PC-3 (cell line): ENCODE measurements around the gene CCL7. TPM values are rescaled to one million over a fixed set of nuclear protein-coding genes. Genes with fewer than 3 reads are reported as not detected.

Experiments
- ATAC-seq: fragments of 200-7000 bp; cut with Tn5 transposase; 2 replicates; pipeline ENCODE4 v1.9.1; 2020; ENCODE audit warnings: mild to moderate bottlenecking, moderate library complexity
- BruUV-seq: library from RNA; stranded (reverse); fragments of 400-500 nt; replicated peaks from 2 replicates; lab custom pipeline; 2021; lab: Mats Ljungman, UMichigan
- CTCF ChIA-PET: fragments of 300-600 bp; sonication (Branson Sonifier 250); formaldehyde crosslinking; loops from one replicate; lab custom pipeline; 2022; ENCODE audit warnings: antibody characterized with exemption; lab: Charles Lee
- POLR2A ChIA-PET: fragments of 300-600 bp; sonication (Branson Sonifier 250); formaldehyde crosslinking; loops from one replicate; lab custom pipeline; 2022; ENCODE audit warnings: antibody characterized with exemption; ENCODE audit not compliant: unreplicated experiment; lab: Charles Lee
- DNase-seq: peaks from one replicate; pipeline ENCODE4 v3.0.0-alpha.2; 2015
- H2AFZ ChIP-seq: fragments of 300-600 bp; sonication (generic); 2 replicates; pipeline ENCODE4 v1.6.0; 2016; ENCODE audit warnings: antibody characterized with exemption, low read length
- H3F3A ChIP-seq: fragments of 300-600 bp; sonication (generic); one replicate; pipeline ENCODE4 v1.6.0; 2017; ENCODE audit warnings: antibody characterized with exemption, low read length, control low read depth, mild to moderate bottlenecking; ENCODE audit not compliant: unreplicated experiment
- H3K27ac ChIP-seq: fragments of 300-600 bp; sonication (generic); 2 replicates; pipeline ENCODE4 v1.5.1; 2016; ENCODE audit warnings: mild to moderate bottlenecking, low read length
- H3K27me3 ChIP-seq: fragments of 300-600 bp; sonication (generic); 2 replicates; pipeline ENCODE4 v1.6.1; 2016; ENCODE audit warnings: low read length, mixed read lengths
- H3K36me3 ChIP-seq: fragments of 300-600 bp; sonication (generic); 2 replicates; pipeline ENCODE4 v1.6.1; 2016; ENCODE audit warnings: low read depth, mixed run types, low read length, mixed read lengths
- H3K4me1 ChIP-seq: fragments of 300-600 bp; sonication (generic); 2 replicates; pipeline ENCODE4 v1.5.1; 2016; ENCODE audit warnings: low read length; ENCODE audit not compliant: insufficient read depth
- H3K4me2 ChIP-seq: fragments of 300-600 bp; sonication (generic); 2 replicates; pipeline ENCODE4 v1.6.0; 2016; ENCODE audit warnings: low read length
- H3K4me3 ChIP-seq: fragments of 300-600 bp; sonication (generic); 2 replicates; pipeline ENCODE4 v1.5.1; 2016; ENCODE audit warnings: mild to moderate bottlenecking, low read length, mixed read lengths
- H3K79me2 ChIP-seq: fragments of 300-600 bp; sonication (generic); 2 replicates; pipeline ENCODE4 v1.6.1; 2017; ENCODE audit warnings: low read length, mixed read lengths
- H3K9ac ChIP-seq: fragments of 300-600 bp; sonication (generic); 2 replicates; pipeline ENCODE4 v1.6.0; 2016; ENCODE audit warnings: mild to moderate bottlenecking, low read length
- H3K9me2 ChIP-seq: fragments of 300-600 bp; sonication (generic); replicated peaks from 2 replicates; pipeline ENCODE4 v1.6.1; 2016; ENCODE audit warnings: mixed run types, low read length, mixed read lengths
- H3K9me3 ChIP-seq: fragments of 300-600 bp; sonication (generic); 2 replicates; pipeline ENCODE4 v1.6.1; 2016; ENCODE audit warnings: low read length, mixed read lengths
- H4K20me1 ChIP-seq: fragments of 300-600 bp; sonication (generic); 2 replicates; pipeline ENCODE4 v1.6.1; 2016; ENCODE audit warnings: low read length, mixed read lengths
- EZH2 ChIP-seq: fragments of 300-600 bp; sonication (generic); IDR thresholded peaks from one replicate; pipeline ENCODE4 v1.6.1; 2017; ENCODE audit warnings: antibody characterized with exemption, mild to moderate bottlenecking, low read length; ENCODE audit not compliant: unreplicated experiment
- EZH2phosphoT487 ChIP-seq: fragments of 300-600 bp; sonication (generic); IDR thresholded peaks from 2 replicates; pipeline ENCODE4 v1.6.1; 2018; ENCODE audit warnings: mild to moderate bottlenecking, antibody characterized with exemption, low read length, borderline replicate concordance
- intact Hi-C: fragments of 100-400 bp; cut with micrococcal nuclease; formaldehyde crosslinking; loops from 2 replicates; pipeline ENCODE4 v1.9.0; 2023
- total RNA-seq: library from RNA; depleted of rRNA; stranded (reverse); fragments of >200 nt; gene quantifications from 2 replicates; pipeline ENCODE4 v1.2.3, GENCODE V29; 2014
- TF ChIP-seq, protein P1 (sequence below): fragments of 300-600 bp; sonication (generic); conservative IDR thresholded peaks from 2 replicates; pipeline ENCODE4 v1.5.1; 2017; ENCODE audit warnings: antibody characterized with exemption, low read depth, mild to moderate bottlenecking, low read length

CCL7 gene
- total RNA-seq, 1 experiment from 2014 or later = not detected

DNA sequence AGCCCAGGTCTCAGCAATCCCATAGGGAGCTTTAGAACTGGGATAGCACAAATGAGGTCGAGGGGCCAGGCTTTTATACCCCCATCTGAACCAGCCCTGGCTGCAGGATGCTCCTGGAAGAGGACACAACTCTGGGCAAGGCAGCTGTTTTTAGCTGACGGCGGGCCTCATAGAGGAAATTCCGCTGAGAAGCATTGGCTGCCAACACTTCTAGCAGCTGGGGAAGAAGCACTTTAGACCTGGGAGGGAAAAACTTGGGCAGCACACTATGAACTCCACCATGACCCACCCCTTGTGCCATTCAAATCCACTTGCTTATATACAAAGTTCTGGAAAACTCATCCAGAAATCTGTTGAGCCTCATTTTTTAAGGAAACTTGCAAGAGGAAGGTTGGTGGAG is 20.6 kb downstream of the CCL7 start:
- no peak overlapping the region for H3K9ac ChIP-seq
- CTCF ChIA-PET = no interaction called here

DNA sequence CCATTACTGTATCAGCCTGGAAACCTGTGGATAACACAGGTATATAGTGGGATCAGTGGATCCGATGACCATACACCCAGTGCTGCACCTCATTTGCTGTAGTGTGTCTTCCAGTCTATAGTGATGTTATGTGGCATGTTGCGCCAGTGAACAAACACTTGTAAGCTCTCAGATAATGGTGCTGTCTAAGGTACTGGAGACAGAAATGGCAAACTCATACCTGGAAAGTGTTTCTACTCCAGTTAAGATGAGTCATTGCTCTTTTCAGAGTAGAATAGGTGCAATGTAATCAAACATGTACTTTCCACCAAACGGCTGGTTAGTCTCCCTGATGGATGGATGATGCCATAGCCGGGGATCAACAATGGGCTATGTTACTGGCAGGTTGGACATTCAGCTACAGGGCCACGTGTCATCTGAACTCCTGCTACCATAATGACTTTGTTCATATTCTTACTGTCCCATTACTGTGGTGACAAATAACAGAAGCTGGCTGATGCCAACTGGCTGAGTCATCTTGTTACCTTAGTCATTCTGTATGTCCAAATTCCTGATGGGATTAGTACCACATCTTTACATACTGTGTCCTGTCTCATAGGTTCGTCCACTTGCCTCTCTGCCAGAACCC is 21.8 kb downstream of the CCL7 start:
- Histone ChIP-seq H3K4me3 (no peak overlapping the region), H3K27ac (no peak overlapping the region), H3K79me2 (no peaks in the 10 kb centered on the region), H4K20me1 (no peaks in the 10 kb centered on the region), H3K9ac (no peak overlapping the region), H3K36me3 (no peaks in the 10 kb centered on the region), H3K9me2 (no peaks in the 10 kb centered on the region), H3K4me1 (no peaks in the 10 kb centered on the region), H2AFZ (no peak overlapping the region), H3K9me3 (no peaks in the 10 kb centered on the region), H3K4me2 (no peak overlapping the region), H3F3A (no peaks in the 10 kb centered on the region), H3K27me3 (no peaks in the 10 kb centered on the region)
- TF ChIP-seq EZH2 (no peak), EZH2phosphoT487 (no peak)
- TF ChIP-seq, protein P1, sequence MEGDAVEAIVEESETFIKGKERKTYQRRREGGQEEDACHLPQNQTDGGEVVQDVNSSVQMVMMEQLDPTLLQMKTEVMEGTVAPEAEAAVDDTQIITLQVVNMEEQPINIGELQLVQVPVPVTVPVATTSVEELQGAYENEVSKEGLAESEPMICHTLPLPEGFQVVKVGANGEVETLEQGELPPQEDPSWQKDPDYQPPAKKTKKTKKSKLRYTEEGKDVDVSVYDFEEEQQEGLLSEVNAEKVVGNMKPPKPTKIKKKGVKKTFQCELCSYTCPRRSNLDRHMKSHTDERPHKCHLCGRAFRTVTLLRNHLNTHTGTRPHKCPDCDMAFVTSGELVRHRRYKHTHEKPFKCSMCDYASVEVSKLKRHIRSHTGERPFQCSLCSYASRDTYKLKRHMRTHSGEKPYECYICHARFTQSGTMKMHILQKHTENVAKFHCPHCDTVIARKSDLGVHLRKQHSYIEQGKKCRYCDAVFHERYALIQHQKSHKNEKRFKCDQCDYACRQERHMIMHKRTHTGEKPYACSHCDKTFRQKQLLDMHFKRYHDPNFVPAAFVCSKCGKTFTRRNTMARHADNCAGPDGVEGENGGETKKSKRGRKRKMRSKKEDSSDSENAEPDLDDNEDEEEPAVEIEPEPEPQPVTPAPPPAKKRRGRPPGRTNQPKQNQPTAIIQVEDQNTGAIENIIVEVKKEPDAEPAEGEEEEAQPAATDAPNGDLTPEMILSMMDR = no peak
- ATAC-seq = no peak
- POLR2A ChIA-PET = no interaction called here
- intact Hi-C loops = no loop called here
- BruUV-seq = no TSS peak
- peak; percentile 4 for DNase-seq
- CTCF ChIA-PET = no interaction called here

More for the DNA sequence above, 20.6 kb downstream of the CCL7 start:
- Histone ChIP-seq H3K9me3 (no peaks in the 10 kb centered on the region), H3K27me3 (no peaks in the 10 kb centered on the region), H3K9me2 (no peaks in the 10 kb centered on the region), H3K27ac (no peak overlapping the region), H3F3A (no peaks in the 10 kb centered on the region), H3K4me1 (no peaks in the 10 kb centered on the region), H3K79me2 (no peaks in the 10 kb centered on the region), H3K36me3 (no peaks in the 10 kb centered on the region), H3K4me3 (no peak overlapping the region), H3K4me2 (no peak overlapping the region), H2AFZ (no peak overlapping the region), H4K20me1 (no peaks in the 10 kb centered on the region)
- no peak for TF ChIP-seq EZH2
- TF ChIP-seq, protein P1 = no peak
- TF ChIP-seq EZH2phosphoT487 = no peak
- ATAC-seq (no peak), DNase-seq (no peak)
- no TSS peak for BruUV-seq
- POLR2A ChIA-PET = no interaction called here
- intact Hi-C loops = no loop called here

DNA sequence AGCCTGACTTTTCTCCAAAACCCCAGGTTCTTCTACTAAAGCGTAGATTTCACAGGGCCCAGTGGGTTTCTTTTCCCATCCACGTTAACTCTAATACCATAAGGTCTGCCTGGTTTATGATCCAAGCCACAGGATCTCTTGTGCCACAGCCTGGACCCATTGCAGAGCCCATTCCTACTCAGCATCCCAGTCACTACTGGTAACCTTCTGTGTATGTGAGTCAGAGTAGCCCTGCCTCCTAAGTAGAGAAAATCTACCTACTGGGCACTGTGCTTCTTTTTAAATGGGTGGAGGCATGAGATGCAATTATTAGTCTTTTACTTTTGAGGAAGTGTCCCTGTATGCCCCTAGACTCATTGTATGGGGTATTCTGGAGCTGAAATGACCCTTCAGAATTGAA is 29.0 kb downstream of the CCL7 start:
- Histone ChIP-seq H3K79me2 (no peaks in the 10 kb centered on the region), H3K9me2 (no peaks in the 10 kb centered on the region), H4K20me1 (no peaks in the 10 kb centered on the region), H3K4me1 (no peaks in the 10 kb centered on the region), H3K9me3 (no peaks in the 10 kb centered on the region), H3K36me3 (no peaks in the 10 kb centered on the region), H3K9ac (no peak overlapping the region), H3K27me3 (no peaks in the 10 kb centered on the region), H3K4me3 (no peak overlapping the region), H2AFZ (no peak overlapping the region), H3K27ac (no peak overlapping the region), H3K4me2 (no peak overlapping the region), H3F3A (no peaks in the 10 kb centered on the region)
- TF ChIP-seq EZH2phosphoT487 = no peak
- DNase-seq (no peak), ATAC-seq (no peak)
- no TSS peak for BruUV-seq
- intact Hi-C loops = no loop called here
- ChIA-PET POLR2A (no interaction called here), CTCF (no interaction called here)
